Uterus (tissue), 2 donors: ENCODE data around the gene VSNL1.

Source experiments
- CTCF ChIP-seq, 4 experiments: fragments of 200-600 bp in 2 of 4; fragments of 450-650 bp in 2 of 4; sonication (generic) in 2 of 4; IDR thresholded peaks; one replicate each; pipeline ENCODE4 v1.5.1; 2016 to 2019; ENCODE audit warnings: antibody characterized with exemption in 4 of 4, mild to moderate bottlenecking in 2 of 4, moderate library complexity in 1 of 4
- POLR2A ChIP-seq, 2 donors: fragments of 450-650 bp; IDR thresholded peaks; one replicate each; pipeline ENCODE4 v1.6.1; 2016; ENCODE audit warnings: antibody characterized with exemption in 2 of 2, mild to moderate bottlenecking in 1 of 2, moderate library complexity in 1 of 2

DNA sequence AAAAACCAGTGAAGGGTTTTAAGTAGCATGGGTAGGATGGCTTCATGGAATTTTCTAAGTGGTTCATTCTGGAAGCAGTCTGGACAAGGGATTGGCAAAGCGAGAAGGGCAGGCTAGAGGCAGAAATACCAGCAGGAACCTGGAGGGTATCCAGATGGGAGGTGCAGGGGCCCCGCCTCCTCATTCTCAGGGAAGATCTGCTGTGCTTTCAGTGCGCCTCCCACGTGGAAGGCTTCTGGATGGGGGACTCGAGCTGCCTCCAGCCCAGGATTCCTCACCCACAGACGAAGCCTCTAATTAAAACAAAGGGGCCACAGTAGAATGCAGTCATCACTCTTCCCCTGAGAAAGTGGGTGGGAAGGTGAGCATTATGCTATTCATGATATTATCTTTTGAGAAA is 79.8 kb downstream of the VSNL1 start:
- TF ChIP-seq CTCF (IDR thresholded peaks at IDR 0.05) (no peak), POLR2A (IDR thresholded peaks at IDR 0.05) (no peak)
